PC-3 (cell line): ENCODE measurements around the gene RCSD1. TPM values are rescaled to one million over a fixed set of nuclear protein-coding genes. Genes with fewer than 3 reads are reported as not detected.

Experiments
- ATAC-seq: fragments of 200-7000 bp; cut with Tn5 transposase; 2 replicates; pipeline ENCODE4 v1.9.1; 2020; ENCODE audit warnings: mild to moderate bottlenecking, moderate library complexity
- BruUV-seq: library from RNA; stranded (reverse); fragments of 400-500 nt; replicated peaks from 2 replicates; lab custom pipeline; 2021; lab: Mats Ljungman, UMichigan
- CTCF ChIA-PET: fragments of 300-600 bp; sonication (Branson Sonifier 250); formaldehyde crosslinking; loops from one replicate; lab custom pipeline; 2022; ENCODE audit warnings: antibody characterized with exemption; lab: Charles Lee
- POLR2A ChIA-PET: fragments of 300-600 bp; sonication (Branson Sonifier 250); formaldehyde crosslinking; loops from one replicate; lab custom pipeline; 2022; ENCODE audit warnings: antibody characterized with exemption; ENCODE audit not compliant: unreplicated experiment; lab: Charles Lee
- DNase-seq: peaks from one replicate; pipeline ENCODE4 v3.0.0-alpha.2; 2015
- H2AFZ ChIP-seq: fragments of 300-600 bp; sonication (generic); 2 replicates; pipeline ENCODE4 v1.6.0; 2016; ENCODE audit warnings: antibody characterized with exemption, low read length
- H3F3A ChIP-seq: fragments of 300-600 bp; sonication (generic); one replicate; pipeline ENCODE4 v1.6.0; 2017; ENCODE audit warnings: antibody characterized with exemption, low read length, control low read depth, mild to moderate bottlenecking; ENCODE audit not compliant: unreplicated experiment
- H3K27ac ChIP-seq: fragments of 300-600 bp; sonication (generic); 2 replicates; pipeline ENCODE4 v1.5.1; 2016; ENCODE audit warnings: mild to moderate bottlenecking, low read length
- H3K27me3 ChIP-seq: fragments of 300-600 bp; sonication (generic); 2 replicates; pipeline ENCODE4 v1.6.1; 2016; ENCODE audit warnings: low read length, mixed read lengths
- H3K36me3 ChIP-seq: fragments of 300-600 bp; sonication (generic); 2 replicates; pipeline ENCODE4 v1.6.1; 2016; ENCODE audit warnings: low read depth, mixed run types, low read length, mixed read lengths
- H3K4me1 ChIP-seq: fragments of 300-600 bp; sonication (generic); 2 replicates; pipeline ENCODE4 v1.5.1; 2016; ENCODE audit warnings: low read length; ENCODE audit not compliant: insufficient read depth
- H3K4me2 ChIP-seq: fragments of 300-600 bp; sonication (generic); 2 replicates; pipeline ENCODE4 v1.6.0; 2016; ENCODE audit warnings: low read length
- H3K4me3 ChIP-seq: fragments of 300-600 bp; sonication (generic); 2 replicates; pipeline ENCODE4 v1.5.1; 2016; ENCODE audit warnings: mild to moderate bottlenecking, low read length, mixed read lengths
- H3K79me2 ChIP-seq: fragments of 300-600 bp; sonication (generic); 2 replicates; pipeline ENCODE4 v1.6.1; 2017; ENCODE audit warnings: low read length, mixed read lengths
- H3K9ac ChIP-seq: fragments of 300-600 bp; sonication (generic); 2 replicates; pipeline ENCODE4 v1.6.0; 2016; ENCODE audit warnings: mild to moderate bottlenecking, low read length
- H3K9me2 ChIP-seq: fragments of 300-600 bp; sonication (generic); replicated peaks from 2 replicates; pipeline ENCODE4 v1.6.1; 2016; ENCODE audit warnings: mixed run types, low read length, mixed read lengths
- H3K9me3 ChIP-seq: fragments of 300-600 bp; sonication (generic); 2 replicates; pipeline ENCODE4 v1.6.1; 2016; ENCODE audit warnings: low read length, mixed read lengths
- H4K20me1 ChIP-seq: fragments of 300-600 bp; sonication (generic); 2 replicates; pipeline ENCODE4 v1.6.1; 2016; ENCODE audit warnings: low read length, mixed read lengths
- EZH2 ChIP-seq: fragments of 300-600 bp; sonication (generic); IDR thresholded peaks from one replicate; pipeline ENCODE4 v1.6.1; 2017; ENCODE audit warnings: antibody characterized with exemption, mild to moderate bottlenecking, low read length; ENCODE audit not compliant: unreplicated experiment
- EZH2phosphoT487 ChIP-seq: fragments of 300-600 bp; sonication (generic); IDR thresholded peaks from 2 replicates; pipeline ENCODE4 v1.6.1; 2018; ENCODE audit warnings: mild to moderate bottlenecking, antibody characterized with exemption, low read length, borderline replicate concordance
- intact Hi-C: fragments of 100-400 bp; cut with micrococcal nuclease; formaldehyde crosslinking; loops from 2 replicates; pipeline ENCODE4 v1.9.0; 2023
- total RNA-seq: library from RNA; depleted of rRNA; stranded (reverse); fragments of >200 nt; gene quantifications from 2 replicates; pipeline ENCODE4 v1.2.3, GENCODE V29; 2014
- TF ChIP-seq, protein P1 (sequence below): fragments of 300-600 bp; sonication (generic); conservative IDR thresholded peaks from 2 replicates; pipeline ENCODE4 v1.5.1; 2017; ENCODE audit warnings: antibody characterized with exemption, low read depth, mild to moderate bottlenecking, low read length

RCSD1 gene
- total RNA-seq, 1 experiment from 2014 or later, result not detected

DNA sequence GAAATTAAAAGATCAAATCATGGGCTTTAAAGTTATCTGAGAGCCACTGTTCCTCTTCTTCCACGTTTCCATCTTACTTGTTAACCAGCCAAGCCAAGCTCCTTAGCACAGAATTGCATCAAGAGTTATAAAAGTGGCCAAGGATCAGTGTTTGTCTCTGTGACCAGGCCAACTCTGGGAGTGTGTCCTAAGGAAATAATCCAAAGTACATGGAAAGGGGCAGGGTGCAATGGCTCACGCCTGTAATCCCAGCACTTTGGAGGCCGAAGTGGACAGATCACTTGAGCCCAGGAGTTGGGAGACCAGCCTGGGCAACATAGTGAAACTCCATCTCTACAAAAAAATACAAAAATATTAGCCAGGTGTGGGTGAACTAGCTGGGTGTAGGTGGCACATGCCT, 81.8 kb downstream of the RCSD1 start:
- no TSS peak for BruUV-seq
- no peaks in the 10 kb centered on the region for H3K9me3 ChIP-seq
- no peaks in the 10 kb centered on the region for H3K9me2 ChIP-seq
- POLR2A ChIA-PET, result no interaction called here
- H4K20me1 ChIP-seq, result no peaks in the 10 kb centered on the region
- H3F3A ChIP-seq, result no peaks in the 10 kb centered on the region
- H3K4me2 ChIP-seq, result no peak overlapping the region
- no peak overlapping the region for H3K27ac ChIP-seq
- H3K36me3 ChIP-seq, result no peaks in the 10 kb centered on the region
- no peak overlapping the region for H3K9ac ChIP-seq
- ATAC-seq, result no peak
- no peaks in the 10 kb centered on the region for H3K27me3 ChIP-seq
- 0 out of 2 replicates have a peak, but pooled peaks cover 3% of the 10 kb centered on the region for H3K4me1 ChIP-seq
- intact Hi-C loops, result no loop called here
- CTCF ChIA-PET, result no interaction called here
- no peak overlapping the region for H3K4me3 ChIP-seq
- no peak for DNase-seq
- H2AFZ ChIP-seq, result no peak overlapping the region
- TF ChIP-seq EZH2phosphoT487 (no peak), EZH2 (no peak)
- TF ChIP-seq, protein P1, sequence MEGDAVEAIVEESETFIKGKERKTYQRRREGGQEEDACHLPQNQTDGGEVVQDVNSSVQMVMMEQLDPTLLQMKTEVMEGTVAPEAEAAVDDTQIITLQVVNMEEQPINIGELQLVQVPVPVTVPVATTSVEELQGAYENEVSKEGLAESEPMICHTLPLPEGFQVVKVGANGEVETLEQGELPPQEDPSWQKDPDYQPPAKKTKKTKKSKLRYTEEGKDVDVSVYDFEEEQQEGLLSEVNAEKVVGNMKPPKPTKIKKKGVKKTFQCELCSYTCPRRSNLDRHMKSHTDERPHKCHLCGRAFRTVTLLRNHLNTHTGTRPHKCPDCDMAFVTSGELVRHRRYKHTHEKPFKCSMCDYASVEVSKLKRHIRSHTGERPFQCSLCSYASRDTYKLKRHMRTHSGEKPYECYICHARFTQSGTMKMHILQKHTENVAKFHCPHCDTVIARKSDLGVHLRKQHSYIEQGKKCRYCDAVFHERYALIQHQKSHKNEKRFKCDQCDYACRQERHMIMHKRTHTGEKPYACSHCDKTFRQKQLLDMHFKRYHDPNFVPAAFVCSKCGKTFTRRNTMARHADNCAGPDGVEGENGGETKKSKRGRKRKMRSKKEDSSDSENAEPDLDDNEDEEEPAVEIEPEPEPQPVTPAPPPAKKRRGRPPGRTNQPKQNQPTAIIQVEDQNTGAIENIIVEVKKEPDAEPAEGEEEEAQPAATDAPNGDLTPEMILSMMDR, result no peak
- no peaks in the 10 kb centered on the region for H3K79me2 ChIP-seq

DNA sequence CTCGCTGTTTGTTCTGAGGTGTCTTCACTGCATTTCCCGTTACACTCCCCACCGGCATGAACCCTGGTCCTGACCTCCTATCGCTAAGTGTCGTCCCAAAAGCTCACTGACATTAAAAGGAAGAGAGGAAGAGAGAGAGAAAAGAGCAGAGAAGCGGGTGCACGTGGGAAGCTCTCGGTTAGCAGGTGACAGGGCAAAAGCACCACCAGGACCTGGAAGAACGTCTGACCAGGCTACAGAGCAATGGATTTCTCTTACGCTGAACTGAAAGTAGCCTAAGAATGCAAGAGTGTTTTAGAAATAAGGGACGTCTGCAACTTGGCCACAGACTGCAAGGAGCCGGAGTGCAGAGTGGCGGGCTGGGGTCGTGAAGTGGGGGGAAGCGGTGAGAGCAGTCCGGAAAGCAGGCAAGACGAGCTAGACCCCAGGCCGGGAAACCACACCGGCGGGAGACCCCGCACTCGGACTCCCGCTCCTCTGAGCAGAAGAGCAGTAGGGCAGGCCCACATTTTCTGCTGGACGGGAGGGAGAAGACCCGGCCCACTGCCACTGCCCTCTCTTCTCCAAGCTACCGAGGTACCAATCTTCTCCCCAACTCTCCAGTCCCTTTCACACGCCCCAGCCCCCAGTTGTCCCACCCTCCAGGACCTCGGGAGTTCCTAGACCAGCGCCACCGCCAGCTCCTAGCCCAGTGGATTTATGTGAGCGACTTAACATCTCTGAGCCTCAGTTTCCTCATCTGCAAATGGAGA, 83.5 kb downstream of the RCSD1 start:
- no TSS peak for BruUV-seq
- peak overlapping the region; percentile 85 for H3K4me3 ChIP-seq
- no peaks in the 10 kb centered on the region for H3F3A ChIP-seq
- intact Hi-C loops, result no loop called here
- H3K27ac ChIP-seq, result no peak overlapping the region
- H3K36me3 ChIP-seq, result no peaks in the 10 kb centered on the region
- DNase-seq (no peak), ATAC-seq (no peak)
- peak overlapping the region; percentile 93 for H3K4me2 ChIP-seq
- no peaks in the 10 kb centered on the region for H3K27me3 ChIP-seq
- POLR2A ChIA-PET, result no interaction called here
- H3K4me1 ChIP-seq, result peaks cover 6% of the 10 kb centered on the region; the same call in 1 of the 2 replicates
- H3K9me2 ChIP-seq, result no peaks in the 10 kb centered on the region
- CTCF ChIA-PET, result interaction anchor here (0.5 to 0.8 kb wide), 4 partner anchors 47 to 631 kb away, joined by 3 to 4 read pairs (median 4); no protein-coding TSS in a partner anchor
- no peaks in the 10 kb centered on the region for H4K20me1 ChIP-seq
- H2AFZ ChIP-seq, result peak overlapping the region; percentile 79
- TF ChIP-seq, protein P1, result no peak
- no peak for TF ChIP-seq EZH2
- no peak for TF ChIP-seq EZH2phosphoT487
- H3K9ac ChIP-seq, result peak overlapping the region; percentile 84
- H3K79me2 ChIP-seq, result no peaks in the 10 kb centered on the region
- no peaks in the 10 kb centered on the region for H3K9me3 ChIP-seq

DNA sequence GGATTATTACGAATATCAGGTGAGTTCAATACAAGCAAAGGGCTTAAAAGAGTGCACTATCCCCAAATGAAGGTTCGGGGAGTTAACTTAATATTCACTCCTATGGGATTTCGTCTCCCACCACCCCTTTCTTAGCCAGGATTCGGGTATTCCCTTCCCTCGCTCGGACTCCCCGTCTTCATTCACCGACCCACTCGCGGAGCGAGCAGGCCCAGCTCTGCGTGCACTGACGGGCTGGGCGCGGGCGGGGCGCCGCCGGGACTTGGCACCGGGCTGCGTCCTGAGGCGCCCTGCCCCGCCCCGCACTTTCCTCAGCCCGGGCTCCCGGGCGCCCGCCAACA, 84.0 kb downstream of the RCSD1 start:
- DNase-seq (peak; percentile 86), ATAC-seq (peak; percentile 68)
- intact Hi-C loops, result no loop called here
- Histone ChIP-seq H3K9me3 (no peaks in the 10 kb centered on the region), H3K4me2 (peak overlapping the region; percentile 93), H3K79me2 (no peaks in the 10 kb centered on the region), H3K27me3 (no peaks in the 10 kb centered on the region), H2AFZ (peak overlapping the region; percentile 79), H3K4me1 (peaks cover 6% of the 10 kb centered on the region; the same call in 1 of the 2 replicates), H3K27ac (peak overlapping the region; percentile 64), H3K36me3 (no peaks in the 10 kb centered on the region), H3K9ac (peak overlapping the region; percentile 84), H3K4me3 (peak overlapping the region; percentile 85), H3F3A (no peaks in the 10 kb centered on the region), H3K9me2 (no peaks in the 10 kb centered on the region), H4K20me1 (no peaks in the 10 kb centered on the region)
- no TSS peak for BruUV-seq
- CTCF ChIA-PET, result interaction anchor here (0.5 to 1.7 kb wide), 5 partner anchors 48 to 631 kb away, joined by 3 to 7 read pairs (median 4); no protein-coding TSS in a partner anchor
- POLR2A ChIA-PET, result no interaction called here
- TF ChIP-seq EZH2 (no peak), EZH2phosphoT487 (no peak)
- TF ChIP-seq, protein P1, result no peak
